ENCODE data around the gene PUS7. TPM values are rescaled to one million over a fixed set of nuclear protein-coding genes. Genes with fewer than 3 reads are reported as not detected.
"Not testable (repeated sequence)": the region's sequence is repeated elsewhere in the genome, so short reads cannot be mapped to it uniquely, and the experiment has no call there.

Gene PUS7
- total and polyA plus RNA-seq, 12 donors: 2.6 to 8.0 (median 4.9) TPM

DNA sequence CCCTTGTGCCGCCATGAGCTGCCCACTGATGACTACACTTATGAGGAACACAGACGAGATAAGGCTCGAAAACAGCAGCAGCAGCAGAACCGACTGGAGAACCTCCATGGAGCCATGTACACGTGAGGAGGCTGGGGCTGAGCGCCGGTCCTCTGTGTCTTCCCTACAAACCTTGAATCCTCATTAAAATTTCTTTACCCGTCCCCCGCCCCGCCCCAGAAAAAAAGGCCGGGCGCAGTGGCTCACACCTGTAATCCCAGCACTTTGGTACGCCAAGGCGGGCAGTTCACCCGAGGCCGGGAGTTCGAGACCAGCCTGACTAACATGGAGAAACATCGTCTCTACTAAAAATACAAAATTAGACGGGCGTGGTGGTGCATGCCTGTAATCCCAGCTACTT lies 8.5 kb upstream of the PUS7 start:
- ATAC-seq: no peak
- TF ChIP-seq, protein P1, sequence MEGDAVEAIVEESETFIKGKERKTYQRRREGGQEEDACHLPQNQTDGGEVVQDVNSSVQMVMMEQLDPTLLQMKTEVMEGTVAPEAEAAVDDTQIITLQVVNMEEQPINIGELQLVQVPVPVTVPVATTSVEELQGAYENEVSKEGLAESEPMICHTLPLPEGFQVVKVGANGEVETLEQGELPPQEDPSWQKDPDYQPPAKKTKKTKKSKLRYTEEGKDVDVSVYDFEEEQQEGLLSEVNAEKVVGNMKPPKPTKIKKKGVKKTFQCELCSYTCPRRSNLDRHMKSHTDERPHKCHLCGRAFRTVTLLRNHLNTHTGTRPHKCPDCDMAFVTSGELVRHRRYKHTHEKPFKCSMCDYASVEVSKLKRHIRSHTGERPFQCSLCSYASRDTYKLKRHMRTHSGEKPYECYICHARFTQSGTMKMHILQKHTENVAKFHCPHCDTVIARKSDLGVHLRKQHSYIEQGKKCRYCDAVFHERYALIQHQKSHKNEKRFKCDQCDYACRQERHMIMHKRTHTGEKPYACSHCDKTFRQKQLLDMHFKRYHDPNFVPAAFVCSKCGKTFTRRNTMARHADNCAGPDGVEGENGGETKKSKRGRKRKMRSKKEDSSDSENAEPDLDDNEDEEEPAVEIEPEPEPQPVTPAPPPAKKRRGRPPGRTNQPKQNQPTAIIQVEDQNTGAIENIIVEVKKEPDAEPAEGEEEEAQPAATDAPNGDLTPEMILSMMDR (IDR thresholded peaks at IDR 0.05): no peak
- intact Hi-C loops (cut with DNase I): no loop called here
- H3K4me1 ChIP-seq: peaks cover 11 to 25% (median 22%) of the 10 kb centered on the region in 9 donors
- H3K4me3 ChIP-seq: no peak overlapping the region
- WGBS, 2 donors: 92 to 94% methylated on average over 20 of the region's 20 CpGs
- H3K27ac ChIP-seq: no peak overlapping the region
- no peaks in the 10 kb centered on the region for H3K9me3 ChIP-seq
- no peak for DNase-seq
- H3K36me3 ChIP-seq: peaks cover 0 to 21% (median 4%) of the 10 kb centered on the region in 9 donors
- H3K27me3 ChIP-seq: no peaks in the 10 kb centered on the region

DNA sequence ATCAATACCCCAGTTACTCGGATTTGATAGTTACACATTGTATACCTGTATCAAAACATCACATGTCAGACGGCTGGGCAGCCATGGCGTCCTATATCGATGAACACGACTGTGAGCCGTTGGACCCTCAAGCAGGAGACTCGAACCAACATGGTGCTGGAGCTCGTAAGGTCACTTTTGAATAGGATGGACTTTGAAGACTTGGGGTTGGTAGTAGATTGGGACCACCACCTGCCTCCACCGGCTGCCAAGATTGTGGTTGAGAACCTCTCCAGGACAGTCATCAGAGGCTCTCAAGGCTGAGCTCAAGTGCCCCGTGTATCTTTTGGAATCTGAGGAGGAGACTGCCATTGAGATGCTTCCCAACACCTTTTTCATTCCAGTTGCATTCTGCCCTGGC lies 8.1 kb upstream of the PUS7 start:
- TF ChIP-seq, protein P1 (IDR thresholded peaks at IDR 0.05): no peak
- 94% methylated on average over 10 of the region's 10 CpGs for WGBS, 2 donors
- intact Hi-C loops (cut with DNase I): no loop called here
- Histone ChIP-seq H3K27ac (no peak overlapping the region), H3K4me3 (no peak overlapping the region), H3K4me1 (peaks cover 11 to 25% (median 22%) of the 10 kb centered on the region in 9 donors), H3K27me3 (no peaks in the 10 kb centered on the region), H3K9me3 (no peaks in the 10 kb centered on the region), H3K36me3 (peaks cover 0 to 17% (median 0%) of the 10 kb centered on the region in 9 donors)
- no peak for ATAC-seq
- DNase-seq: no peak

DNA sequence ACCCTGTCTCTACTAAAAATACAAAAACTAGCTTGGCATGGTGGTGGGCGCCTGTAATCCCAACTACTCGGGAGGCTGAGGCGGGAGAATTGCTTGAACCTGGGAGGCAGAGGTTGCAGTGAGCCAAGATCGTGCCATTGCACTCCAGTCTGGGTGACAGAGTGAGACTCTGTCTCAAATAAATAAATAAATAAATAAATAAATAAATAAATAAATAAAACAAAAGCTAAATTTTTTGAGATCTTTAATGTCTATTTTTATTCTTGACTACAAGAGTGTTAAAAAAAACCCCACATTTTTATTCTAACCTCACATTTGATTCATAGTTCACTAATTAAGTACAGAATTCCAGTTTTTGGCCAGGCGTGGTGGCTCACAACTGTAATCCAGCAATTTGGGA lies 5.7 kb upstream of the PUS7 start:
- WGBS, 2 donors: 94 to 95% methylated on average over 5 of the region's 5 CpGs
- intact Hi-C loops (cut with DNase I); H3K27ac ChIP-seq: not testable (repeated sequence)

DNA sequence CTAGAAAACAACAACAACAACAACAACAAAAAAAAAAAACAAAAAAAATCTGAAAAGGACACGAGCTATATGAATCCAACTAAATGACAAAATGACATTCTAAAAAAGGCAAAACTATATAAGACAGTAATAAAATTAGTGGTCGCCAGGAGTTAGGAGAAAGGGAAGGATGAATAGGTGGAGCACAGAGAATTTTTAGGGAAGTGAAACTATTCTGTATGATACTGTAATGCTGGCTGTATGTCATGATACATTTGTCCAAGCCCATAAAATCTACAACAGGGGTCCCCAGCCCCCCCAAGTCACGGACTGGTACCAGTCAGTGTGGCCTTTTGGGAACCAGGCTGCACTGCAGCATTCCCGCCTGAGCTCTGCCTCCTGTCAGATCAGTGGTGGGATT lies 2.8 kb upstream of the PUS7 start:
- intact Hi-C loops (cut with DNase I): no loop called here
- Histone ChIP-seq H3K9me3 (no peaks in the 10 kb centered on the region), H3K4me1 (peaks cover 0 to 20% (median 16%) of the 10 kb centered on the region in 9 donors), H3K36me3 (no peaks in the 10 kb centered on the region), H3K27me3 (no peaks in the 10 kb centered on the region), H3K27ac (no peak overlapping the region), H3K4me3 (no peak overlapping the region)
- TF ChIP-seq, protein P1 (IDR thresholded peaks at IDR 0.05): no peak
- WGBS, 2 donors: 88 to 90% methylated on average over 4 of the region's 4 CpGs
- ATAC-seq (no peak), DNase-seq (no peak)

More for the DNA sequence above, 5.7 kb upstream of the PUS7 start:
- peaks cover 2 to 12% (median 9%) of the 10 kb centered on the region in 9 donors for H3K4me1 ChIP-seq
- not testable (repeated sequence) for H3K4me3 ChIP-seq, ATAC-seq, H3K27me3 ChIP-seq, H3K36me3 ChIP-seq, H3K9me3 ChIP-seq, DNase-seq

DNA sequence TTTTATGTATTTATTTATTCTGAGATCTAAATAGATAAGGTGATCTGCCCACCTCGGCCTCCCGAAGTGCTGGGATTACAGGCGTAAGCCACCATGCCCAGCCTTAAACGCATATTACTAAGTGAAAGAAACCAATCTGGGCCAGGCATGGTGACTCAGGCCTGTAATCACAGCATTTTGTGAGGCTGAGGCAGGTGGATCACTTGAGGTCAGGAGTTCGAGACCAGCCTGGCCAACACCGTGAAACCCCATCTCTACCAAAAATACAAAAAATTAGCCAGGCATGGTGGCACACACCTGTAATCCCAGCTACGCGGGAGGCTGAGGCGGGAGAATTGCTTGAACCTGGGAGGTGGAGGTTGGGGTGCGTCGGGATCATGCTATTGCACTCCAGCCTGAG lies 2.4 kb upstream of the PUS7 start:
- H3K36me3 ChIP-seq; H3K4me3 ChIP-seq; ATAC-seq; H3K27me3 ChIP-seq; DNase-seq; H3K27ac ChIP-seq; H3K9me3 ChIP-seq; intact Hi-C loops (cut with DNase I): not testable (repeated sequence)
- WGBS, 2 donors: 97 to 98% methylated on average over 11 of the region's 11 CpGs
- peaks cover 0 to 20% (median 16%) of the 10 kb centered on the region in 9 donors for H3K4me1 ChIP-seq

Measured in heart right ventricle (tissue), 16 donors.